NCI-H2107 treated with DMSO at 0.1 percent for 48 hours (cell line): ENCODE measurements around the gene LYZL6.
"Not testable (repeated sequence)": the region's sequence is repeated elsewhere in the genome, so short reads cannot be mapped to it uniquely, and the experiment has no call there.

ENCODE experiments used
- DNase-seq: peaks from one replicate; lab custom pipeline; 2025; ENCODE audit not compliant: unreplicated experiment; lab: John Stamatoyannopoulos, UW

The LYZL6 gene

GRCh38 chr17:35907691-35908090 lies 35.8 kb downstream of the LYZL6 start:
- no peak for DNase-seq

- no peak for DNase-seq
Measured at GRCh38 chr17:35906926-35907637, 36.4 kb downstream of the LYZL6 start.

GRCh38 chr17:35906191-35906925 lies 37.2 kb downstream of the LYZL6 start:
- no peak for DNase-seq

- DNase-seq: no peak
Measured at GRCh38 chr17:35903451-35903850, 40.1 kb downstream of the LYZL6 start.

- no peak for DNase-seq
Measured at GRCh38 chr17:35901631-35902175, 41.8 kb downstream of the LYZL6 start.

GRCh38 chr17:35900708-35901480 lies 42.6 kb downstream of the LYZL6 start:
- DNase-seq: no peak

GRCh38 chr17:35900280-35900679 lies 43.2 kb downstream of the LYZL6 start:
- DNase-seq: no peak

GRCh38 chr17:35898283-35899070 lies 45.0 kb downstream of the LYZL6 start:
- DNase-seq: peak; percentile 40

GRCh38 chr17:35897772-35898171 lies 45.7 kb downstream of the LYZL6 start:
- not testable (repeated sequence) for DNase-seq

- DNase-seq: peak; percentile 27
Measured at GRCh38 chr17:35895636-35896587, 47.6 kb downstream of the LYZL6 start.

- DNase-seq: no peak
Measured at GRCh38 chr17:35894206-35894605, 49.3 kb downstream of the LYZL6 start.

- no peak for DNase-seq
Measured at GRCh38 chr17:35893751-35894150, 49.8 kb downstream of the LYZL6 start.

GRCh38 chr17:35892091-35893035 lies 51.1 kb downstream of the LYZL6 start:
- no peak for DNase-seq

- no peak for DNase-seq
Measured at GRCh38 chr17:35891269-35891668, 52.2 kb downstream of the LYZL6 start.

- DNase-seq: peak; percentile 96
Measured at GRCh38 chr17:35890774-35891155, 52.7 kb downstream of the LYZL6 start.

GRCh38 chr17:35889818-35890773 lies 53.4 kb downstream of the LYZL6 start:
- peak; percentile 75 for DNase-seq

GRCh38 chr17:35889241-35889640 lies 54.3 kb downstream of the LYZL6 start:
- no peak for DNase-seq
